GM18861 (cell line): ENCODE data around the gene RREB1.

ENCODE experiments used
- ATAC-seq: cut with Tn5 transposase; IDR thresholded peaks from one replicate; pipeline ENCODE4 v1.9.1; 2021; ENCODE audit not compliant: unreplicated experiment

Gene RREB1

DNA sequence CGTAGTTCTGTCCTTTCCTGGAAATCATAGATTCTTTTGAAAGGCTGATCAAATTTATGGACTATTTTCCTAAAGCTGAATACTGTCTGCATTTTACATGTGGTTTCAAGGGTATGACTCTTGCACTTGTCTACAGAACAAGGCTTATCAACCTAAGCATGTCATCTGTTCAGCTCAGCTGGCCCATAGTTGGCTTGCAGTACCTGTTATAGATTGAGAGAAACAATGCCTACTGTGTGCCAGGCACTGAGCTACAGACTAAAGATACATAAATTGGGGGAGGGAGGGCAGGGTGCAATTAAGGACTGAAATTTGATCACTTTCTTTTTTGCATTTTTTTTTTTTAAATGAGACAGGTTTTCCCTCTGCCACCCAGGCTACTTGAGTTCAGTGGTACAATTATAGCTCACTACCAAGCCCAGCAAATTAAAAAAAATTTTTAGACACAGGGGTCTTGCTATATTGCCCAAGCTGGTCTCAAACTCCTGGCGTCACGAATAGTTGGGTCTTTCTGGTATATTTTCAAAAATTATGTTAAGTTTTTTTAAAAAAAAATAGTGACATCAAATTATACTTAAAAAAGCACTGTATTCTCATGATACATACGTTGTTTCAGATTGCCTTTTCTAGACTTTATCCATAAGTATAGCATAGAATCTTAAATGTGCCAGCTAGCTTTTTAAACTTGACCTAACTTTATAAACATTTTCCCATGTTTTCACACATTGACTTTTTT lies 52.2 kb downstream of the RREB1 start:
- ATAC-seq: no peak

DNA sequence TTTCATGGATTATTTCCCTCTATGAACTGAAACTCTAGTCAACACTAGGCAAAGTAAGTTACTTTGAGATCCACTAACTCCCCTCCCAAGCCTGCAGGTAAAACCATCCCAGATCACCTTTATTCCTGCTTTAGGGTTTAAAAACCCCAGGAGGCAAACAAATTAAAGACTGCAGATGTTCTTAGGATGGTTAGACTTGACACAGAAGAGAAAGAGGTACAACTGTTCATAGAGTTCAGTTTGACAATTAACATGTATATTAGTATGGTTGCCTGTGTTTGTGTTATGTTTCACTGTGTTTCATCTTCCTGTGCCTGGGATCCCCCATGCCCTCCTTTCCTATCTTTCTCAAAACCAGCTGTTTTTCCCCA lies 53.5 kb downstream of the RREB1 start:
- no peak for ATAC-seq

DNA sequence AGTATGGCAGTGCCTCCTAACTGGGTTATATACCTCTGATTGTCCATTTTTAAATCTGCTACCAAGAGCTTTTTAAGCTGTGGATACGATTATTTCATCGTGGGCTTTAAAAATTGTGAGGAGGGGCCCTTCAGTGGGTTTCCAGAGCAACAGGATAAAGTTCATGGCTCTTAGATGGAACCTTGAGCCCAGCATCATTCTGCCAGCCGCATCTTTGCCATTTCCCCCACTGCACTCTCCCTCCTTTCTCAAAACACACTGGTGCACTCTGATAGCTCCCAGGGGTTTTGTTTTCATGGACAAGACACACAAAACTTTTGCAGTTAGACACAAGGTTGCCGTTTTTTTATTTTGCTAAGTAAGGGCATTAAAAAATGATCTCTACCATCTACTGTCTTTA lies 54.1 kb downstream of the RREB1 start:
- no peak for ATAC-seq

DNA sequence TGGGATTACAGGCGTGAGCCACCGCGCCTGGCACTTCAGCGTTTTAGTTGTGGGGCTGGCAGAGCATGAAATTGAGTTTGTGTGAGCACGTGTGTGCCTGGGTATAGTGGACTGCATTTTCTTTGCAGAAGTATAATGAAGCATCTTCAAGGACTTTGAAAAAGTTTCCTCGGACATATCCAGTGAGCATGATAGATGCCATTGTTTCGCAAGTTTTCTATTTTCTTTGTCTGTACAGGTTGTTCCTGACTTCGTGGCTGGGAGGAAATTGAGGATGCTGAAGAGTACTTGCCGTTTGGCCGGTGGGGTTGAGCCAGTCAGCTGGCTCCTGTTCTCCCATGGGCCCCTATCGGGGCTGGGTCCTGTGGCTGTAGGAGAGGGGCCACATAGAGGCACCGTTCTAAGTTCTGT lies 55.9 kb downstream of the RREB1 start:
- no peak for ATAC-seq

DNA sequence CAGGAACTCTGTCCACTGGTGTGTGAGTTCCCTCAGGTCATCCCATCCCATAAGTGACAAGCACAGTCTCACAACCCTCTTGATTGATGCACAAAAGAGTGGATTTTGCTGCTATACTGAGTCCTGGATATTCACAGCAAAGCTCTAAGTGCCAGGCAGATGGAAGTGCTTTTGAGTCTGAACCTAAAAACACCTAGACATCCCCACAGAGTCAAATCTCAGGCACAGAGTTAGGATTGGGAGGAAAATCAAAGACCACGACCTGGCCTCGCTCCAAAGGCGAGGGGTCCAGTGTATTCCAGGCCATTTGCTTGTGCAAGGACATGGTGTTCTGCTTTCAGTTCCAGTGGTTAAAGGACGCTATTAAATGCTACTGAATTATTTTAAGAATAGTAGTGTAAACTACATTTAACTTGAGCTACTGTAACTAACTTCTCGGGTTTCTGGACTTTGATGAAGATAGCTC lies 56.8 kb downstream of the RREB1 start:
- ATAC-seq: no peak

GRCh38 chr6:7165002-7165889 lies 57.5 kb downstream of the RREB1 start:
- no peak for ATAC-seq

DNA sequence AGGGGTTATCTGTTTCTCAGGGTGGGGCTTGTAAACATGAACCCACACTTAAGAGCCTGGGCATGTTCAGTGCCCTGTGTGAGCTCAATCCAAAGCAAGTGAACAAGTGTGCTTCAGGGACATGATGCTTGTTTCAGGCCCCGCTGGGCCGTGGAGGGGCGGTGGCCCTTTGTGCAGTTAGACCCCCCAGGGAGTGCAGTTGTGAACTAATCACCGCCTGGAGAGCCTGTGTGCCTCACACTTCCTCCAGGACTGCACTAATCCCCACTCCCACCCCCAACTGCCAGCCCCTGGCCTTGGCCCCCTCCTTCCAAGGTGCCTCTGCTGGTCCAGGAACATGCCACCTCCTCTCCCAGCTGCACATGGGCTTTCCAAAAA lies 58.1 kb downstream of the RREB1 start:
- ATAC-seq: no peak

GRCh38 chr6:7166410-7167293 lies 58.9 kb downstream of the RREB1 start:
- no peak for ATAC-seq

DNA sequence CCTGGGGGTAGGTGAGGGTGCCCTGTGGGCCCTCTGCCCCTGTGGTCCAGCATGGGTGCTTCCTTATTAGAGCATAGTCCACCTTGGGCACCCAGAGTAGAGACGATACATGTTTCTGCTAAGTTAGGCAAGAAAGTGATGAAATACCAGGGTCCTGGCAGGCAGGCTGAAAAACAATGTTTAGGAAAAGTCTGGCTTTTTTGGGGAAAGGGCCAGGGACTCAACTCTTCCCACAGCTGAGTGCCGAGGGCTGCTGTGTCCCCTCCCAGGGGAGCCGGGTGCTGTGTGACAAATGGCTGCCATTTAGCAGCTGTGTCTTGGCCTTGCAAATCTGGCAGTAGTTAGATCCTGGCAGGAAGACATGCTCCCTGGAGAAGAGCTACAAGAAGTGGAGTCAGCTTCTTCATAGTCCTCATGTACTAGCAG lies 61.5 kb downstream of the RREB1 start:
- no peak for ATAC-seq

DNA sequence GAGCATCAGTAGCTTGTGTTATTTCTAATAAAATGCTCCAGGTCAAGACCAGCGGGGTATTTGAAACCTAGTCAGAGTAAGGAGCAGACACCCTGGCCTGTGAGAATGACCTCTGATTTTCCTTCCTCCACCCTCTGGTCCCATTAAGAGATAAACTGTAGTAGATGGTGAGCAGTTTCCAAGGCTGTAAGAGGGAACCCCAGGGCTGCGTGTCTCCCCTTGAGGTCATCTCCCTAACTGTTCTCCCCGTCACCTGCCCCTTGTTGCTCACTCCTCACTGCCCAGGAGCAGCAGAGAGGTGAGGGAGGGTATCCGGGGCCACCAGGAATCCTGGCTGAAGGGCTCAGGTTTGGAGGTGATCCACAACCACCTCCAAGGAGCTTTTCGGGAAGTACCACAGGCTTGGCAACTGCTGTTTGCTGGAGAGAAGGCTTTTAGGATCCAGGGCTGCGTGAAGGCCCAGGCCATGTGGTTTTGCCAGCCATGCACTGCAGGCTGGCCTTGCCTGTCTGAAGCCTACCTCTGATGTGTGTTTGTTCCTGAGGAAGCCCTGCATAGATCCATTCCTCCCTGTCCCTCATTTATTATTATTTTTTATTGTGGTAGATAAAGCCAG lies 62.5 kb downstream of the RREB1 start:
- ATAC-seq: no peak

DNA sequence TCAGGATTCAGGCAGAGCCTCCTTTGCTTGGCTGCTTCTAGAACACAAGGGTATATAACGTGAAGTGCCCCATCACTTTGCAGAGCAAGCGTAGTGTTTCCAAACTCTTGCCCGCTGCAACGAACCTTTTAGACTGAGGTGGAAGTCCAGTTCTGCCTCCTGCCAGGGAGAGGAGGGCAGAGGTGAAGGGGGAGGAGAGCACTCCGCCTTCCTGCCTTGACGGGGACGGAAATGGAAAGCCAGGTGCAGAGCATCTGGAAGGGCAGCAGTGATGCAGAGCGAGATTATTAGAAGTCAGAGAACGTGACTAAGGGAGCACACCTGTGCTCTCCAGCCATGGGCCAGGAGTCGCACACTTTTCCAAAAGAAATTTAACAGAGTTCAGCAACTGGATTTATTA lies 63.4 kb downstream of the RREB1 start:
- no peak for ATAC-seq

DNA sequence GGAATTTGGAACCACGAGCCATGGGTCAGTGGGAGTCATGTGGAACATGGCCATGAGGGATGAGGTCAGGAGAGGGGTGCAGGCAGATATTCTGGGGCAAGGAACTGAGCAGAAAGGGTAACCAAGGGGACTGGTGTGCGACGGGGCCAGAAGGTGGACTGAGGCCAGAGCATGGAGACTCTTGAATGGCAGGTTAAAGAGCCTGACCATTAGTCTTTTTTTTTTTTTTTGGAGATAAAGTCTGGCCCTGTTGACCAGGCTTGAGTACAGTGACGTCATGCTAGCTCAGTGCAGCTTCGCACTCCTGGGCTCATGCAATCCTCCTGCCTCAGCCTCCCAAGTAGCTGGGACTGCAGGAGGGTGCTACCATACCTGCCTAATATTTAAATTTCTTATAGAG lies 64.0 kb downstream of the RREB1 start:
- no peak for ATAC-seq

GRCh38 chr6:7172649-7173048 lies 64.9 kb downstream of the RREB1 start:
- no peak for ATAC-seq

GRCh38 chr6:7173843-7174503 lies 66.2 kb downstream of the RREB1 start:
- no peak for ATAC-seq

- no peak for ATAC-seq
Measured at GRCh38 chr6:7175462-7175861, 67.7 kb downstream of the RREB1 start.

GRCh38 chr6:7176208-7176607 lies 68.4 kb downstream of the RREB1 start:
- no peak for ATAC-seq

- no peak for ATAC-seq
Measured at GRCh38 chr6:7178280-7178679, 70.5 kb downstream of the RREB1 start.

DNA sequence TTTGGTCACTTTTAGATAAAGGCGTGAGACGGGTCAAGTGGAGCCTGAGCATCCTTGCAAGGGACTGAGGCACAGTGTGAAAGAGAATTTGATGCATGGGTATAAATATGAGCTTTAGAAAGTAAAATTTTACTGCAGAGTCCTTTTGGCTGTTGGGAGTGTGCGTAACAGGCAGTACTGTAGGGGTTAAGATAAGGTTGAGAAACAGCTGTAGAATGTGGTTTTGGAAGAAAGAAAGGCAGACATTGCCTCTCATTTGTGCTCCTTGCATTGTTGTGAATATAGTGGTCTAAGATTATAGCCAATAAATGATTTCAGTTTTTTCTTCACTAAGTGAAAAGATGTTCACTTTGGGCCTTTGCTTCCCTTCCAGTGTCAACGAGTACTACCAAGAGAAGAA lies 73.0 kb downstream of the RREB1 start:
- ATAC-seq: no peak

- no peak for ATAC-seq
Measured at GRCh38 chr6:7183707-7184106, 75.9 kb downstream of the RREB1 start.

DNA sequence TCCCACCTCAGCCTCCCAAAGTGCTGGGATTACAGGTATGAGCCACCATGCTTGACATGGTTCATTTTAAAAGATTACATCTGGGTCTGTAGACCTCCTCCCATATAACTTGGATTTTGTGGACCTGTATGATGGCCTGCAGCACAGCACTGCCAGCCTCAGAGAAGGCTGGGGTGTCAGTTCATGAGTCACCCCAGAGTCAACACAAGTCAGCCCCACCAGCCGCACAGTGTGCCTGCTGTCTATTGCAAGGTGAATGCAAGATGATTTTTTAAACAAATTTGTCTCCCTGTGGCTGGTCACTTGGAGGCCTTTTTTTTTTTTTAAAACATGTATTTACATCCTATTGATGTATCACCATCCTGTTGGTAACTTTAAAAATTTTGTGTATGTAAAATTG lies 76.7 kb downstream of the RREB1 start:
- no peak for ATAC-seq
